IPS-11a (cell line): ENCODE data around the gene ROM1.
A peak's percentile ranks its signal among the peaks of the same experiment; 100 is the strongest.
"Not testable (repeated sequence)": the region's sequence is repeated elsewhere in the genome, so short reads cannot be mapped to it uniquely, and the experiment has no call there.

Source experiments
- H3K4me3 ChIP-seq: one replicate; pipeline ENCODE4 v1.5.1; 2013; ENCODE audit warnings: low read depth, low read length, control low read depth

ROM1 gene

GRCh38 chr11:62612366-62613290 is at the start of gene ROM1, which contains the start of gene EML3:
Gene ROM1 (plus strand): TSS chr11:62613257. CDS start chr11:62613282, 25 bp downstream.
Gene EML3 (minus strand): TSS chr11:62612775. CDS start chr11:62612457, 318 bp downstream.
- H3K4me3 ChIP-seq, result peak within 1 kb of the TSS; percentile 50

GRCh38 chr11:62565100-62565802 is 47.8 kb upstream of the ROM1 start:
- no peak overlapping the region for H3K4me3 ChIP-seq

GRCh38 chr11:62566247-62566646 is 46.8 kb upstream of the ROM1 start:
- no peak overlapping the region for H3K4me3 ChIP-seq

- H3K4me3 ChIP-seq, result no peak overlapping the region
Measured at GRCh38 chr11:62567018-62567633, 45.9 kb upstream of the ROM1 start.

GRCh38 chr11:62569611-62570010 is 43.4 kb upstream of the ROM1 start:
- H3K4me3 ChIP-seq, result no peak overlapping the region

- H3K4me3 ChIP-seq, result not testable (repeated sequence)
Measured at GRCh38 chr11:62570903-62571302, 42.2 kb upstream of the ROM1 start.

GRCh38 chr11:62571493-62571892 is 41.6 kb upstream of the ROM1 start:
- H3K4me3 ChIP-seq, result not testable (repeated sequence)

GRCh38 chr11:62572431-62572830 is 40.6 kb upstream of the ROM1 start:
- H3K4me3 ChIP-seq, result peak overlapping the region; percentile 98

- H3K4me3 ChIP-seq, result peak overlapping the region; percentile 98
Measured at GRCh38 chr11:62573006-62573591, 40.0 kb upstream of the ROM1 start.

- peak within 1 kb of the TSS; percentile 98 for H3K4me3 ChIP-seq
Measured at GRCh38 chr11:62573592-62574362, 39.3 kb upstream of the ROM1 start, which contains the start of gene EEF1G. Gene EEF1G (minus strand): TSS chr11:62573891. CDS start chr11:62573842, 49 bp downstream.

- peak overlapping the region; percentile 72 for H3K4me3 ChIP-seq
Measured at GRCh38 chr11:62574363-62575071, 38.5 kb upstream of the ROM1 start.

- peak overlapping the region; percentile 72 for H3K4me3 ChIP-seq
Measured at GRCh38 chr11:62575156-62575555, 37.9 kb upstream of the ROM1 start.

GRCh38 chr11:62575837-62576236 is 37.2 kb upstream of the ROM1 start:
- no peak overlapping the region for H3K4me3 ChIP-seq

- H3K4me3 ChIP-seq, result no peak overlapping the region
Measured at GRCh38 chr11:62577046-62577714, 35.9 kb upstream of the ROM1 start.

- H3K4me3 ChIP-seq, result no peak overlapping the region
Measured at GRCh38 chr11:62578541-62578940, 34.5 kb upstream of the ROM1 start.

GRCh38 chr11:62579252-62579651 is 33.8 kb upstream of the ROM1 start:
- H3K4me3 ChIP-seq, result no peak overlapping the region

- H3K4me3 ChIP-seq, result no peak overlapping the region
Measured at GRCh38 chr11:62580959-62581715, 31.9 kb upstream of the ROM1 start.

GRCh38 chr11:62581735-62582134 is 31.3 kb upstream of the ROM1 start:
- H3K4me3 ChIP-seq, result not testable (repeated sequence)
